Ecto neural progenitor cell (in vitro differentiated cells): Measurements from ENCODE around the gene HADH.
"Not testable (repeated sequence)": the region's sequence is repeated elsewhere in the genome, so short reads cannot be mapped to it uniquely, and the experiment has no call there.

ENCODE experiments used
- DNase-seq: peaks from one replicate; pipeline ENCODE4 v3.0.0-alpha.2; 2018; ENCODE audit warnings: low spot score

Gene HADH

DNA sequence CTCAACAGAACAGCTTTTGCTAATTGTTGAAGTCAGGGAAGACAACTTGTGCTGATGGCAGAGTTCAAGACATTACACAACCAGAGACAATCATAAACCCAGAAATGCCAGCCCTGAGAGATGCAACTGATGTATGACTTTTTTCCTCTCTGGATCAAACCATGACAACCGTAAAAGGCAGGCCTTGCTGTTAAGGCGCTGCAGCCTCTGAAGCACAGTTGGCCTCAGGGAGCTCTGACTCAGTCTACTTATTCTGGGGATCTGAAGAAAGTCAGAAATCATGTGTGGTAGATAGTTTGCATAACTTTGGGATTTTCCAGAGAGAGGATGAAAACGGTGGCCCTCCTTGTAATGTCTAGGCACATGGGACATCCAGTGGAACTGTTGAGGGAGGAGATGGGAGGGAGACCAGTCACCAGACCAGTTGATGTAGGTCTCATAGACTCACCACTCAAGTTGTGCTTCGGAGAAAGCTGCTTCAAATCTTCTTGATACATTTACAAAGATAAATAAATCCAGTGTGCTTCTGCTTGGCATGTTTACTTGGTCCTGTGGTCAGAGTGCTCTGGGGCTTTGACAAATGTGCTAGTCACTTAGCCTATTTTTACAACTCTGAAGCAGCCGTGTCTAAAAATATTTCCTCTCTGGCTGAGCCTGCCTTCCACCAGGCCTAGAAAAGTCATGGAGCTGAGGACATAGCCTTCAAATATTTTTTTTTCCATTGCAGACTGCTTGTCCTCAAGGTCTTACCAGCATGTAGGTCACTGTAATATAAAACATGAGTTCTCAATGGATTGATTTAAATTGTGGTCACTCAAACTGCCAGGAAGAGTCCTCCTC is 7.5 kb downstream of the HADH start:
- no peak for DNase-seq

DNA sequence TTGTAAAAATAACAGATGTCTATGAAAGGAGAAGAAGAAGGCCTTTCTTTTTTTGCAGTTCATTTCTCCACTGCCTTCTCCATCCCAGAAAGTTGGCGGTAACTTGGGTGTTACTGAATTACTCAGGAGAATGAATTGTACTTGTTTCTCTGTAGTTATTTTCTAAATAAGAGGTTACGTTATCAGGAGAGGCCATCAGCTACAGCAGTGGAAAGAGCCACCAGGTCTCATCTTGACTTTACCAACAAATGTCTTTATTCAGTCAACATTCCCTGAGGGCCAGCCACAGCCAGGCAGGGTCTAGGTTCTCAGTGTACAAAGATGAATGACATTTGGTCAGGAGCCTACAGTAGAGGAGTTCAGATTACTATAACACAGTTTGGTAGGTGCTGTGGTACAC is 8.1 kb downstream of the HADH start:
- no peak for DNase-seq

DNA sequence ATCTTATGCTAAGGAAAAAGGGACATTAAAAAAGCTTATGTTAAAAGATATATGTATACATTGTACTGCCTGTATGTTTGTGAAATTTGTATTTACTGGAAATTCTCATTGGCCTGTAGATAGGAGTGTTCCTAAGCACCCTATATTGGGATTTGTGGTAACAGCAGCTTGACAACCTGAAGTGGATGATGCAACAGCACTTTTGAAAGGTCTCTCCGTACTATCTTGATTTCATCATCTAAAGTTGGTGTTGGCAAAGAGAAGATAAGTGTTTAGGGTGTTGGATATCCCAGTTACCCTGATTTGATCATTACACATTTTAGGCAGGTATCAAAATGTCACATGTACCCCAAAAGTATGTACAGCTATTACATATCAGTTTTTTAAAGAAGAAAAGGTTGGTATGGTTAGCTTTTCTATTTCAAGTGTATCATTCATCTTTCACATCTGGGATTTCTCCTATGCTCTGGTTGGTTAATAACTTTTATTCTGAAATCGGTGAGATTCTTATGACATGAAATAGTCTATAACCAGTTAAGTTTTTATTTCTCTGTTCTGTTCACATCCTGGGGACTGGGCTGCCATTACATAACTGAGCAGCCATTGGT is 10.3 kb downstream of the HADH start:
- no peak for DNase-seq

DNA sequence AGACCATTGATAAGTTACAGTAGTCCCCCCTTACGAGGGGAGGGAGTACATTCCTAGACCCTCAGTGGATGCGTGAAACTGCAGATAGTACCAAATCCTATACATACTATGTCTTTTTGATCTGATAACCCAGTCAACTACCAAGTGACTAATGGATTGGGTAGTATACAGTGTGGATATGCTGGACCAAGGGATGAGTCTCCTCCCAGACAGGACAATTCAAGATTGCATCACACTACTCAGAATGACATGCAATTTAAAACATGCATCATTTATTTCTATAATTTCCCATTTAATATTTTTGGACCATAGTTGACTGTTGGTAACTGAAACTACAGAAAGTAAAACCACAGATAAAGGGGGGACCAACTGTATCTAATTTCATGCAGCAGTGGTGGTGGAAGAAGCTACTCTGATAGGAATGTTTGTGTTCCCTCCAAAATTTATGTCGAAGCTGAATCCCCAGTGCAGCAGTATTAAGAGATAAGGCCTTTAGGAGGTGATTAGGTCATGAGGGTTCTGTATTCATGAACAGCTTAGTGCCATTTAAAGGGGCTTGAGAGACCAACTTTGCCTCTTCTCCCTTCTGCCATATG is 11.9 kb downstream of the HADH start:
- no peak for DNase-seq

DNA sequence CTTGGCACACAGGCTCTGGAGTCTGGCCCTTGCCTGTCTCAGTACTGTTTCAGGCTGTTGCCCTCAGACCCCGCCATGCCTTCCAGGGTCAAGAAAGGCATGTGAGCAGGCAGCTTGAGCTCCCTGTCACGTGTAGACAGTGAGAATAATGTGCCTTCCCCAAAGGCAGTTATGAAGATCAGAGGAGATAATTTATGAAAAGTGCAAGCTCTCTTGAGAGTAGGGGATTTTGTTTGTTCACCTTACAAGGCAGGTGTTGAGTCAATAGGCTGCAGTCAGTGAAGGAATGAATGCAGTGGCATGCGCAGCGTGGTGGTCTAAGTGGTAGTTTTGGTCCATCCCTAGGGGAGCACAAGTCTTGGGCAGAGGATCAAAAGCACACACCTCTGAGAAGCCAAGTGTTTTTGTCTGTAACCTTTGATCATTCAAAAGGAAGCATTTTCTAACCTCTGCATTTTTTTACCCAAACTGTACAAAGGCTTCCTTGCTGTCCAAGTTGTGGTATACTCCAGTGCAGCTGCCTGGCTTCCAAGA is 14.4 kb downstream of the HADH start:
- DNase-seq = no peak

DNA sequence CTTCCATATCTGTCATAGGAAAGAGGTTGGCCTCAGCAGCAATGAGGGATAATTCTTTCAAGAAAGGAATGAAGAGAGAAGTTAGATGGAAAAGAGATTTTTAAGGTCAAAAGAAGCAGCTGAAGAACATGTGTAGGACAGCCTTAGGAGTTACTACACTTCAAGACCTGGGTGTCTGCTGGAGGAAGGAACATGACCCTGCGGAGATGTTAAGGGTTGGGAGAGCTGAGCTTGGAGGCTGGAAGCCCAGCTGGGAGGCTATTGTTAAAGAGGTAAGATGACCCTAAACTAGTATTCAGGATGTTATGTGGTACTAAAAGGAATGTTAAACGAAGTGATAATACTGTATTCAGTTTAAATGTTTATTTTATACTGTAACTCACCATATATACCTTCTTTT is 15.0 kb downstream of the HADH start:
- DNase-seq = no peak

DNA sequence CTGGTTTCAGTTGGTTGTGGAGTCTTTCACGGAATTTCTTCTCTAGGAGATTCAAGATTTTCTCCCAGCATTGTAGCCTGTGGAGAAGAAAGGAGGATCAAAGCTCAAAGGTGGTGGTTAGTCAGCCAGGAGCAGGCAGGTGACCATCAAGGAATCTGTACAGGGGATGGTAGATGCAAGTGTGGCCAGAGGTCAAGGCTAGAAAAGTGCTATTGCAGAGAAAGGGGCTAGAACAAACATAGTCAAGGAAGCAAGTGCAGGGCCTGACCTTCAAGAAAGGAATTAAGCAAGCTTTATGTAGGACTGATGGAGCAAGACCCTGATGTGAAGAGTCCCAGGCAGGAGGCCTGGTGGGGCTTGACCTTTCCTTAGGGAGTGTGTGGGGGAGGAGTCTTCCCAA is 16.1 kb downstream of the HADH start:
- DNase-seq = no peak

DNA sequence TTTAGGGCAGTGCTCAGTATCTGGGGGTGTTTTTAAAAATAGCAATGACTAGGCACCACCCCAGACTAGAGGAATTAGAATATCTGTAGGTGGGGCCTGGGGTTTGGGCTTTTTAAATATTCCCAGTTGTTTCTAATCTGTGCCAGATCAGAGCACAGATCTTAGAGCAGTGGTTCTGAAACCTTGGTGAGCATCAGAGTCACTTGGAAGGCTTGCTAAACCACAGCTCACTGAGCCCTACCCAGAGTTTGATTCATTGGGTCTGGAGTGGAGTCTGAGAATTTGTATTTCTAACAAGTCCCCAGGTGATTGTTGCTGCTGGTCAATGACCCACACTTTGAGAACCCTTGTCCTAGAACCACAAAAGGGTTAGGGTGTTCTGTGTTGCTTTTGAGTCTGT is 16.7 kb downstream of the HADH start:
- no peak for DNase-seq

DNA sequence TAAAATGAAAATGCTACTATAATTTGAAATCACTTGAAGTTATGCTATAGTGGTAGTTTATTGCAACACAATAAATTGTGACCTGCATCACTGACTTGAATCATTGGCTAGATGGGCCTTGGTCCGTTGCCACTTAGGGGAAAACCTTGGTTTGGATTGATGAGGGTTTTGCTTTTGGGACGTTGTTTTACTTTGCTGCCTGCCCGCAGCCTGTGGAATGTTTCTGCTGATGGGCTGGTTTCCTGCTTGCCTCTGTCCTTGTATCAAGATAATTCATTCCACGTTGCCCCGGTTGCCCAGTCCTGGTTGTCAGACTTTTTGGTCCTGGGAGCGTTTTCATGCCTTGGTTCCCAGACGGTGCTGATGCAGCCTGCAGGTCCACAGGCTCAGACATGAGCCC is 18.3 kb downstream of the HADH start:
- DNase-seq = no peak

DNA sequence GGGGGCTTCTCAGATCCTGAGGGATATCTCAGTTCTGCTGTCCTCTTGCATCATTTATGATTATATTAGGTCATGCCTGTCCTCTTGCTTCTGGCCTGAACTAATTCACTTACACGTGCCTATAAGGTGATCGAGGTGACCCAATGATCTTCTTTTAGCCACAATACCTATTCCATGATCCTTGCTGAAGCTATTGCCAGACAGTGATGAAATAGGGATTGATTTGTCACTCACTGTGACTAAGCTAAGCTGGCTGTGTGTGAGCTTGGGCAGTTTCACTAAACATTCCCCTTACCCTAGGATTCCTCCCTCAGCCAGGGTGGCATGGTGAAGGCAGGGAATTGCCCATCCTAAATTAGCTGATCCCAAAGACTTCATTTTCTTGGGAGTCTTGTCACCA is 19.0 kb downstream of the HADH start:
- DNase-seq = no peak

DNA sequence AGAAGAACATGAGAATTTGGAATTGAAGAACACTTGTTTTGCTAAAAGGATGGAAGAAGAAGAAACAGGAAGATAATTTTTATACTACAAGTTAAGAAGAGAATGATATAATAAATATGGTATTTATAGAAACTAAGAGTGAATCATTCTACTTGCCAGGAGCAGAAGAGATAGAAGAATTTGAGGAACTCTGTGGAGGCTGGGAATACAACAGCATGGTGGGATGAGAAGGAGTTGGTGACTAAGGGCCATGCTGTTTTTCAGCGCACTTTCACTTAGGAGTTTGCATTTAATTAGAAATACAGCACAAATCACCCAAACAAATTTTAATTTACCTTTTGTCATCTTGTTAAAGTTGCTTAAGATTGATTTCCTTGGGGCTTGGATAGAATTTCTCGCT is 20.5 kb downstream of the HADH start:
- no peak for DNase-seq

DNA sequence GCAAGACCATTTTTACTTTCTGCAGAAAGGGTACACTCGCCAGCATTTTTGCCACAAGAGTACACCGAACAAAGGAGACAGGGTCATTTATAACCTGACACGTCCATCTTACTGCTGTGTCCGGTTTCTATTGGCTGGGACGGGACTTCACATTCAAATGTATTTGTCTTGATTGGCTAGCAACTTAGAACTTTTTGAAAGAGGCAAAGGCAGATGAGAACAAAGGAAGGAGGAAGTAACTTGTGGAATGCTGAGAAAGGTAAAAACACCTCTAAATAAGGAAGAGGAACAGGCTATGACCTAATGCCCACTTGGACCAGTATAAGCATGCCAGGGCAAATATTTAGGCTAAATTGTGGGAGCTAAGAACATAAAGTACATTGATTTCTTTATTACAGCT is 22.7 kb downstream of the HADH start:
- DNase-seq = not testable (repeated sequence)

DNA sequence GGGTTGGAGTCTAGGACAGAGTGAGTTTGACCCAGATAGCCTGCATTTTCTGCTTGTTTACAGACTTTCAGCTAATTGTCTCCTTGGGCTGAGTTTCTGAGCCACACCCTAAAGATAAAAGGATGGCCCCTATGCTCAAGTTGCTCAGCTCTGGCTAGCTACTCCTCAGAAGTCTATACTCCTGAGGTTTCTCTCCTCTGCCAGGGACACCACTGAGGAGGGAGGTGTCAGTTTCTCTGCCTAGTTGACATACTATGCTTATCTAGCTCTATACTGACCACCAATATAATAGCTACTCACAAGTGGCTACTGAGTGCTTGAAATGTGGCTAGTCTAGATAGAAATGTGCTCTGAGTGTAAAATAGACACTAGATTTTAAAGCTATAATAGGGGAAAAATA is 23.6 kb downstream of the HADH start:
- no peak for DNase-seq

DNA sequence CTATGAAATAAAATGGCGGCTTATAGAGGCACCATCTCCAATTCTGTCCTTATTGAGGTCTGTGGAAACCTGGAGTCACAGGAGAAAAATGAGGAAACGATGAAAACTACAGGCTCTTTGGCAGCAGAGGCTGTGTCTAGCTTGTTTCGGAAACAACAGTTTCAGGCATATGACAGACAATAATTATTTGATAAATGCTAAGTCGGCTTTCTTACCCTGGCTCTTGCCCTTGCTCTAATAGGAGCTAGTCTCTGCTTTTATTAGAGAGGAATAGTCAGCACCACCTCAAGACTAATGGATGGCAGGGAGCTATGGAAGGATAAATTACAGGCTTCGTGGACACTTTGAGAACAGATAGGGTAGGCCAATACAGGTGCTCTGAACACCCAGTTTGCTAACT is 24.3 kb downstream of the HADH start:
- no peak for DNase-seq

DNA sequence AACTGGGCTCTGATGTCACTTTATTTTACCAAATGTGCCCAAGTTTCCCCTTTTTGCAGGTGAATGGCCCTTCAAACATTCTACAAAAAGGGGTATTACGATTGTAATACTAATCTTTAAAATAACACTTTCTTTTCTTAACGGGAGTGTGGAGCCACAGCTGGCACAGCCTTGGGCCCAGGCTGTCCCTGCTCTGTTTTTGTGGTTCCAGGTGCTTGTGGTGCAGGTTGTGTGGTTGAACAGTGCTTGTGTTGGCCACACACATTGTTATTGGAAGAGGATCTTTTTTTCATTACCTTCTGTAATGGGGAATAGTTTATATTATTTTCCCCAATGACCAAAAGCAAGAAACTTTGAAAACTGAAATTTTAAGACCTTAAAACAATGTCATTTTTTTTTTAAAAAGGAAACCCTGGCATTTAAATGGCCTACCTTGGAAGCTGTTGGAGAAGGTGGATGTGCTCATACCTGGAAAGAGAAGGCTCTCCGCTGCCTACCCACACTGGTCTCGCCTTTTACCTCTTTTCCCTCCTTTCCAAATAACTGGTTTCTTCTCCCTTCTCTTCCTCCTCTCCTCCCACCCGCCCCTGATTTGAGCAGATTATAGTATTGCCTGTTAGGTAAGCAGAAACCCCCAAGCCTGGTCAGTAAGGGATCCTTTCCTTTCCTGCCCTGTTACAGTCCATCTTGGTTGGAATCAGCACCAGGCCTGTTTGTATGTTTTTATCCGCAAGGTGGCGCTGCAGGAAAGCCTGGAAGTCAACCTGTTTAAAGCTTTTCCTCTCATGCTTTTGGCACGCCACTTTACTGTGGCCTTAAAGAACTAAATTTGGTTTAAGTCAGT is 28.6 kb downstream of the HADH start:
- peak; percentile 81 for DNase-seq

DNA sequence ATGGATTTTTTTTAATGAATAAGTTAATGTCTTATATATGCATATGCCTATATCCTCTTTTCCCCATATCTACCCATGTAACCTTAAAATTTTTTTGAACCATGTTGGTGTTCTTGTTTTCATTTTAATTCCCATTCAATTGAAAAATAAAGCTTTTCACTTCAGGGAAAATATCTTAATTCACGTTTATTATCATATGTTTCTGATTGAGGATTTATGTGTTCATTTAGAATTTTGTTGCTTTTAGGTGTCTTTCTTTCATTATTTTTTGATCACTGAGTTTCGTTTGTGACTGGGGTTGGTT is 29.1 kb downstream of the HADH start:
- no peak for DNase-seq

DNA sequence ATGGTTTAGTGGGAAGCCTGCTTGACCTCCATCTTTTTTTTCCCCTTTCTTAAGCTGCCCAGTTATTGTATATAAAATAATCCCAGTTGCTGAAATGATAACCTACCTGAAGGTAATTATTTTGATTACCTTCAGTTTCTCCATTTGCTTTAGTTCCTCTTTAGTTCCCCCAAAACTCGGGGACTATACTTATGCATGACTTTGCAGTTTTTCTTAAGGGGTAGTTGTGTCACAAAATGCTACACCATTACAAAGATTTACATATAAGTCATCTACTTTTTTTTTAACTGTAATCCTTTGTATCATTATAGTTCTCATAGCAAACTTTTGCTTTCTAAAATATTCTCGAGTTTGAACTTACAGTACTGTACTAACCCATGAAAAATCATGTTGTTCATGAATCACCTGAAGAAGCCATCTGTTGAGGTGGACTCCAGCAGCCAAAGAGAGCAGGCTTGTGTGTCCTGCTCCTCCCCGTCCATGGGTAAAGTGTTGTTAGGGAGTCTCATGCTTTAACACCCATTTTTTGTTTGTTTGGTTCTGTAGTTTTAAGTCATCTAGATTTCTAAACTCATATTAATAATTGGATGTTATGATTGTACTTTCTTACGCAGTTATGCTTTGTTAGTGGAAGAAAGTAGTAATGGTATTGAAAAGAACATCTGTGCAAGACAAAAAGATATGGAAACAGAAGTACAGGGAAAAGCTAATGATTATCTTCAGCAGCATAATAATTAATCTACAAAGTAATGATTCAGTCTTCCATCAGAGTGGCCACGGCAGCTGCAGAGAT is 34.6 kb downstream of the HADH start:
- DNase-seq = no peak

DNA sequence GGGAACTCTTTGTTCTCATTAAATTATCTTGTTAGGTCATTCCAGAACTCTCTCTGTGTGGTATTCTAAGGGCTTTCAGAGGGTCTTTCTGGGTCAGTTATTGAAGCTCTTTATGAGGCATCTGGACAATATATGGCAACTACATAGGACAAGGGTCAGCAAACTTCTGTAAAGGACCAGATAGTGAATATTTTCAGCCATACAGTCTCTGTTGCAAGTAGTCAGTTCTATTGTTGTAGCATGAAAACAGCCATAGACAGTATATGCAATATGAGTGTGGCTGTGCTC is 35.1 kb downstream of the HADH start:
- DNase-seq = no peak

DNA sequence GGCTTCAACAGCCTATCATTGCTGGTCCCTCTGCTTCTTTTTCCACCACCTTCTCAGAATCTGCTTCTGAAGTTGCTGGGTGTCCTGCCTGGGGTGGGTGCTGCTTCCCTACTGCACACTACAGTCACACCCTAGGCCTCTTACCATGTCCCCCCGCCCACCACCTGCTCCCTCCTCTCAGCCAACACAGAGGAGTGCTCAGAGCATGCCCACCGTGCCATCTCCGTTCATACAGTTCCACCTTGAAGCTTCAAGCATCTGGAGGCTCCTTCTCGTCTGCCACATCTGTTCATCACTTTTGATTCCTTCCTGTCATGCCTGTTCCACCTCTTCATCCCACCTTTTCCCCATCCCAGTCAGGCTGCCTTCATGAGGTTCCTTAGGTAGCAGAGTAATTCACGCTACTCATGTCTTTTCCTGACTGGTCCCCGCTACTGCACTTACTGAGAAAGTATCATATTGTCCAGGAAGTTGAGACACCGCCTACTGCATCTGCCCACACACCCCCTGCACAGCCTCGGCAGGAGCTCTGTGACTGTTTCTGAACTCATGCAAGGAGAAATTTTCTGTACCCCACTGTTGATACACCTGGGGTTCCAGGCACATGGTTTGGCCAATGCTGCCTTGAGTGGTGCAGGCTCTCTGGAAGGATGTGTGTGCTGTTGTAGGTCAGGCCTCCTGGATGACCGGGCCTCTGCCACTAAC is 39.5 kb downstream of the HADH start:
- no peak for DNase-seq

DNA sequence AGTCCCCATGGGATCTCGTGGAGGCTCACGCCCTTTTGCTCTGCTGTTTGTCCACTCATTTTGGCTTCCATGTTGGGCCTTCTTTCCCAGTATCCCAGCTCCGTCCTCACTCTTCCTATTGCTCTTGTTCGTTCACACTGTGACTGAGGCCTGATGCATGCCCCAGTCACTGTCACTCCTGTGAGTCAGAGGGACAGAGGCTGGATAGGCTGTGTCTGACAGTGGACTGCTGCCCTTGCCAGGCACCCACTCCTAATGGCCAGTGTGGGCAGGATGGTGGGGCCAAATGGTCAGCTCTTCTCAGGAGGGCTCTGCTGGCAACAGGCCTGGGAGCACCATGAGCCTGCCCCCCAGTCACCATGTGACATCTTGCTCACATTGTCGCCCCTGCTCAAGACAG is 40.0 kb downstream of the HADH start:
- DNase-seq = no peak

DNA sequence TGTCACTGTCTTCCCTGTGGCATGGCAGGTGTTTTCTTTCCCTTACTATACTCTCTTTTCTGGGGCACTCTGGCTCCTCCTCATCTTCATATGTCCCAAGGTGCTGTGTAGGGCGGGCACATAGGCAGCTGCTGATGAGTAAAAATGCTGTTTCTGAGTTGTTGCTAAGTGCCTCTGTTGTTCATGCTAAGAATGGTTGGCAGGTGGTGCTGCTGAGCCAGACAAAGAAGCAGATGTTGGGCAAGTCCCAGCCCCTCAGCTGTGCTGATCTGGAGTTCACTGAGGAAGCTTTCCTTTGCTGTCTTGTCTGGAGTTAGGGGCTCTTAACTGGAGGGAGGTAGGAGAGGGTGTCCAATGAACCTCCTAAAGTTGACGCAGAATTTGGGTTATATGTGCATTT is 40.6 kb downstream of the HADH start:
- DNase-seq = peak; percentile 72
